K562 (cell line): ENCODE measurements around the gene PSD4.

ENCODE experiments used
- IRF1 ChIP-seq: sonication (generic); formaldehyde crosslinking; IDR thresholded peaks from 2 replicates; pipeline ENCODE4 v1.8.0; 2022; ENCODE audit warnings: missing genetic modification reagents, mild to moderate bottlenecking, borderline replicate concordance
- JUND ChIP-seq, 2 experiments: IDR thresholded peaks; 2 replicates in 1 of 2; 3 replicates in 1 of 2; pipeline ENCODE4 v1.6.1; 2011; ENCODE audit warnings: borderline replicate concordance in 2 of 2, low read depth in 2 of 2, low read length in 2 of 2, improper control_type of control experiment in 1 of 2, missing biosample characterization in 1 of 2, missing genetic modification characterization in 1 of 2, missing genetic modification reagents in 1 of 2
- RAD51 ChIP-seq: fragments of 450-650 bp; IDR thresholded peaks from 2 replicates; pipeline ENCODE4 v1.7.1; 2016; ENCODE audit warnings: low read depth, mild to moderate bottlenecking, borderline replicate concordance
- RCOR1 ChIP-seq, 2 experiments: IDR thresholded peaks; 2 replicates each; pipeline ENCODE4 v1.6.1; 2012; ENCODE audit warnings: low read depth in 2 of 2, low read length in 2 of 2, borderline replicate concordance in 1 of 2, improper control_type of control experiment in 1 of 2

- TF ChIP-seq IRF1 (CRISPR knock-in tag) (no peak), RAD51 (no peak), RCOR1 (IDR thresholded peaks at IDR 0.05; ENCODE audit: borderline replicate concordance in 1 of 2, low read depth in 2 of 2, low read length in 2 of 2) (no peak), JUND (IDR thresholded peaks at IDR 0.05; ENCODE audit: borderline replicate concordance, low read depth, low read length) (no peak), JUND (tag; IDR thresholded peaks at IDR 0.05; ENCODE audit: borderline replicate concordance, low read depth, low read length) (no peak)
Observed at GRCh38 chr2:113219525-113219888, 45.7 kb downstream of the PSD4 start.
